A673 (cell line): ENCODE results near the gene MCRIP1. TPM values are rescaled to one million over a fixed set of nuclear protein-coding genes. Genes with fewer than 3 reads are reported as not detected.

ENCODE experiments used
- BruUV-seq: library from RNA; stranded (reverse); fragments of 400-500 nt; replicated peaks from 2 replicates; lab custom pipeline; 2021; lab: Mats Ljungman, UMichigan
- CTCF ChIA-PET: fragments of 300-600 bp; sonication (Branson Sonifier 250); formaldehyde crosslinking; loops from one replicate; lab custom pipeline; 2022; ENCODE audit warnings: antibody characterized with exemption; lab: Charles Lee
- POLR2A ChIA-PET: fragments of 300-600 bp; sonication (Branson Sonifier 250); formaldehyde crosslinking; loops from one replicate; lab custom pipeline; 2022; ENCODE audit warnings: antibody characterized with exemption; ENCODE audit not compliant: low non-redundant PET; lab: Charles Lee
- DNase-seq: peaks from one replicate; pipeline ENCODE4 v3.0.0-alpha.2; 2015; ENCODE audit warnings: low spot score
- H3K27ac ChIP-seq: fragments of 200-600 bp; sonication (generic); 2 replicates; pipeline ENCODE4 v1.5.1; 2016; ENCODE audit warnings: mixed run types, low read depth, mild to moderate bottlenecking, mixed read lengths, antibody characterized with exemption, low read length; ENCODE audit not compliant: poor library complexity, severe bottlenecking
- H3K27me3 ChIP-seq: fragments of 200-600 bp; sonication (generic); replicated peaks from 2 replicates; pipeline ENCODE4 v1.6.1; 2017; ENCODE audit warnings: mixed run types, low read depth, mild to moderate bottlenecking, mixed read lengths, antibody characterized with exemption, low read length; ENCODE audit not compliant: insufficient read depth, poor library complexity
- H3K36me3 ChIP-seq: fragments of 200-600 bp; sonication (generic); 2 replicates; pipeline ENCODE4 v1.6.1; 2016; ENCODE audit warnings: mixed run types, mild to moderate bottlenecking, mixed read lengths, antibody characterized with exemption, low read length; ENCODE audit not compliant: insufficient read depth, poor library complexity, severe bottlenecking
- H3K4me1 ChIP-seq: fragments of 200-600 bp; sonication (generic); 2 replicates; pipeline ENCODE4 v1.6.1; 2017; ENCODE audit warnings: mixed run types, mild to moderate bottlenecking, mixed read lengths, antibody characterized with exemption, low read length; ENCODE audit not compliant: insufficient read depth, poor library complexity, severe bottlenecking
- H3K4me3 ChIP-seq: fragments of 200-600 bp; sonication (generic); 2 replicates; pipeline ENCODE4 v1.5.1; 2016; ENCODE audit warnings: low read depth, mixed run types, mild to moderate bottlenecking, mixed read lengths, low read length; ENCODE audit not compliant: poor library complexity, severe bottlenecking
- H3K9me3 ChIP-seq: fragments of 200-600 bp; sonication (generic); 2 replicates; pipeline ENCODE4 v1.6.1; 2016; ENCODE audit warnings: mixed run types, low read depth, mild to moderate bottlenecking, mixed read lengths, antibody characterized with exemption, low read length; ENCODE audit not compliant: poor library complexity, severe bottlenecking
- EZH2 ChIP-seq: fragments of 200-600 bp; sonication (generic); IDR thresholded peaks from 2 replicates; pipeline ENCODE4 v1.6.1; 2017; ENCODE audit warnings: borderline replicate concordance, low read depth, mild to moderate bottlenecking, mixed read lengths, antibody characterized with exemption, low read length; ENCODE audit not compliant: poor library complexity, severe bottlenecking
- intact Hi-C: fragments of 100-400 bp; cut with micrococcal nuclease; formaldehyde crosslinking; loops from one replicate; pipeline ENCODE4 v1.10.0; 2022; ENCODE audit not compliant: unreplicated experiment
- total RNA-seq: library from RNA; stranded (reverse); gene quantifications from 2 replicates; pipeline ENCODE4 v1.2.3, GENCODE V29; 2021
- TF ChIP-seq, protein P1 (sequence below): fragments of 300-800, 200-600 bp; sonication (generic); conservative IDR thresholded peaks from 2 replicates; pipeline ENCODE4 v1.5.1; 2017; ENCODE audit warnings: low read depth, mild to moderate bottlenecking, antibody characterized with exemption, low read length, moderate library complexity, mixed read lengths

Gene MCRIP1
- total RNA-seq, 1 experiment from 2014 or later: 126 TPM

DNA sequence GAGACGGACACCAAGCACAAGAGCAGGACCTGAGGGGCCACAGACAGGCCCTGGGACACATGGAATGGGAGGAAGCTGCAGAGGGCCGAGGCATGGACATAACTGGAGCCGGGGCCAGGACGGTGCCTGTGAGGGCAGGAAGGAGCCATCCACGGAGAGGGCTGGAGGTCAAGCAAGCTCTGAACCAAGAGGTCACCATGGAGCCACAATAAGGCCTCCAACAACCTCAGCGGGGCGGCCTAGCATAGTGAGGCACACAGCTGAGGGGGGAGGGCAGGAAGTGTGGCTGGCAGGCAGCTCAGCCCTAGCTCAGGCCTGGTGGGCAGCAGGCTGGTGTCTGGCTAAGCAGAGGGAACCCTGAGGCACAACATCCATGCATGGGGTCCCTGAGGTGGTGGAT is 4.4 kb downstream of the MCRIP1 start:
- DNase-seq: no peak

GRCh38 chr17:81825841-81826466 is 7.1 kb downstream of the MCRIP1 start:
- Histone ChIP-seq H3K4me1 (peaks cover 11% of the 10 kb centered on the region), H3K4me3 (no peak overlapping the region), H3K27me3 (no peaks in the 10 kb centered on the region), H3K36me3 (peaks cover 3% of the 10 kb centered on the region), H3K27ac (no peak overlapping the region), H3K9me3 (no peaks in the 10 kb centered on the region)
- ChIA-PET POLR2A (no interaction called here), CTCF (interaction anchor here (0.5 kb wide), 1 partner anchor 127 kb away, joined by 3 read pairs; no protein-coding TSS in a partner anchor)
- no peak for TF ChIP-seq EZH2
- TF ChIP-seq, protein P1, sequence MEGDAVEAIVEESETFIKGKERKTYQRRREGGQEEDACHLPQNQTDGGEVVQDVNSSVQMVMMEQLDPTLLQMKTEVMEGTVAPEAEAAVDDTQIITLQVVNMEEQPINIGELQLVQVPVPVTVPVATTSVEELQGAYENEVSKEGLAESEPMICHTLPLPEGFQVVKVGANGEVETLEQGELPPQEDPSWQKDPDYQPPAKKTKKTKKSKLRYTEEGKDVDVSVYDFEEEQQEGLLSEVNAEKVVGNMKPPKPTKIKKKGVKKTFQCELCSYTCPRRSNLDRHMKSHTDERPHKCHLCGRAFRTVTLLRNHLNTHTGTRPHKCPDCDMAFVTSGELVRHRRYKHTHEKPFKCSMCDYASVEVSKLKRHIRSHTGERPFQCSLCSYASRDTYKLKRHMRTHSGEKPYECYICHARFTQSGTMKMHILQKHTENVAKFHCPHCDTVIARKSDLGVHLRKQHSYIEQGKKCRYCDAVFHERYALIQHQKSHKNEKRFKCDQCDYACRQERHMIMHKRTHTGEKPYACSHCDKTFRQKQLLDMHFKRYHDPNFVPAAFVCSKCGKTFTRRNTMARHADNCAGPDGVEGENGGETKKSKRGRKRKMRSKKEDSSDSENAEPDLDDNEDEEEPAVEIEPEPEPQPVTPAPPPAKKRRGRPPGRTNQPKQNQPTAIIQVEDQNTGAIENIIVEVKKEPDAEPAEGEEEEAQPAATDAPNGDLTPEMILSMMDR: no peak
- DNase-seq: no peak
- no TSS peak for BruUV-seq
- intact Hi-C loops: no loop called here

More for the DNA sequence above, 4.4 kb downstream of the MCRIP1 start:
- H3K4me1 ChIP-seq: peaks cover 9% of the 10 kb centered on the region
- TF ChIP-seq EZH2: no peak
- TF ChIP-seq, protein P1: no peak
- intact Hi-C loops: no loop called here
- no peak overlapping the region for H3K27ac ChIP-seq
- no TSS peak for BruUV-seq
- ChIA-PET POLR2A (interaction anchor here (0.5 to 0.6 kb wide), 2 partner anchors 12 to 90 kb away, joined by 5 to 12 read pairs; no protein-coding TSS in a partner anchor), CTCF (no interaction called here)
- no peaks in the 10 kb centered on the region for H3K36me3 ChIP-seq
- H3K27me3 ChIP-seq: no peaks in the 10 kb centered on the region
- no peaks in the 10 kb centered on the region for H3K9me3 ChIP-seq
- no peak overlapping the region for H3K4me3 ChIP-seq

DNA sequence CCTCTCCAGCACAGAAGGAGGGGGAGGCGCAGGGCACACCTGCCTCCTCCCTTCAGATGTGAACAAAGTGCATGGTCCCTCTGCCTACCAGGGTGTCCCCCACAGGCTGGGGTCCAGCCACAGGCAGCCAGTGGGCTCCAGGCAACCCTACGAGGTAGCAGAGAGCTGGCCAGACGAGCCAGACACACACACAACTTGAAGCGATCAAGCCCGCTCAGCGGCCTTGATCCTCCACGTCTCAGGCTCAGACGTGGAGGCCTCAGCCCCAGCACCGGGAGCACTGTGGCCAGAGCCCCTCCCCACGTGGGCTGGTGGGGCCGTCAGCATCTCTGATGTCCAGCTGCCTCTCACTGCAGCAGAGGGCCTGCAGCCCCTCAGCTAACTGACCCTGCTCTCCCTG is 8.5 kb downstream of the MCRIP1 start:
- CTCF ChIA-PET: no interaction called here
- intact Hi-C loops: no loop called here
- Histone ChIP-seq H3K4me3 (no peak overlapping the region), H3K27ac (no peak overlapping the region), H3K9me3 (no peaks in the 10 kb centered on the region), H3K36me3 (peaks cover 3% of the 10 kb centered on the region), H3K4me1 (peaks cover 11% of the 10 kb centered on the region), H3K27me3 (no peaks in the 10 kb centered on the region)
- DNase-seq: no peak
- POLR2A ChIA-PET: no interaction called here
- no TSS peak for BruUV-seq
- no peak for TF ChIP-seq EZH2
- TF ChIP-seq, protein P1: no peak
